ENCODE measurements around the gene ACER2. TPM values are rescaled to one million over a fixed set of nuclear protein-coding genes. Genes with fewer than 3 reads are reported as not detected.
A peak's percentile ranks its signal among the peaks of the same experiment; 100 is the strongest.

The ACER2 gene
- total RNA-seq, 2 donors from 2014 or later: 2.3 to 2.4 TPM

GRCh38 chr9:19442240-19442639, 33.4 kb downstream of the ACER2 start:
- H3K9me3 Mint-ChIP-seq: peaks cover 2% of the 10 kb centered on the region
- no peak for DNase-seq
- no peak overlapping the region for H3K27ac Mint-ChIP-seq
- Histone ChIP-seq H3K27ac (ENCODE audit: low read depth, low read length) (no peak overlapping the region), H3K36me3 (ENCODE audit: control insufficient read depth, insufficient read depth, low read length) (no peaks in the 10 kb centered on the region), H3K9ac (ENCODE audit: extremely low read depth, low read length, poor library complexity, severe bottlenecking) (no peak overlapping the region), H3K4me3 (ENCODE audit: low read length) (no peak overlapping the region), H3K9me3 (ENCODE audit: control insufficient read depth, low read length) (no peaks in the 10 kb centered on the region), H3K27me3 (ENCODE audit: control insufficient read depth, insufficient read depth, low read length, poor library complexity, severe bottlenecking) (no peaks in the 10 kb centered on the region), H3K4me1 (ENCODE audit: control insufficient read depth, insufficient read depth, low read length) (no peaks in the 10 kb centered on the region)
- peaks cover 2% of the 10 kb centered on the region for H3K36me3 Mint-ChIP-seq (ENCODE audit: low read depth)
- H3K4me1 Mint-ChIP-seq: peaks cover 28% of the 10 kb centered on the region
- no peak overlapping the region for H3K4me3 Mint-ChIP-seq
- WGBS, 2 experiments (ENCODE audit: insufficient coverage in 1 of 2, insufficient read length in 1 of 2): 94 to 100% methylated on average over 5 to 9 of the region's 9 CpGs
- no peak for TF ChIP-seq CTCF (conservative IDR thresholded peaks at IDR 0.05)
- no peaks in the 10 kb centered on the region for H3K27me3 Mint-ChIP-seq (ENCODE audit: insufficient read depth)

GRCh38 chr9:19445452-19445851, 36.6 kb downstream of the ACER2 start:
- H3K36me3 Mint-ChIP-seq (ENCODE audit: low read depth): peaks cover 2% of the 10 kb centered on the region
- H3K27ac Mint-ChIP-seq: peak overlapping the region; percentile 3

GRCh38 chr9:19446361-19446861, 37.6 kb downstream of the ACER2 start:
- no peak overlapping the region for H3K4me3 Mint-ChIP-seq
- Histone ChIP-seq H3K4me1 (ENCODE audit: control insufficient read depth, insufficient read depth, low read length) (no peaks in the 10 kb centered on the region), H3K27me3 (ENCODE audit: control insufficient read depth, insufficient read depth, low read length, poor library complexity, severe bottlenecking) (no peaks in the 10 kb centered on the region), H3K9me3 (ENCODE audit: control insufficient read depth, low read length) (no peaks in the 10 kb centered on the region), H3K4me3 (ENCODE audit: low read length) (no peak overlapping the region), H3K27ac (ENCODE audit: low read depth, low read length) (no peak overlapping the region), H3K36me3 (ENCODE audit: control insufficient read depth, insufficient read depth, low read length) (no peaks in the 10 kb centered on the region), H3K9ac (ENCODE audit: extremely low read depth, low read length, poor library complexity, severe bottlenecking) (no peak overlapping the region)
- DNase-seq: peak; percentile 61
- WGBS, 2 experiments (ENCODE audit: insufficient coverage in 1 of 2, insufficient read length in 1 of 2): 42 to 75% methylated on average over 4 to 7 of the region's 7 CpGs
- peaks cover 2% of the 10 kb centered on the region for H3K36me3 Mint-ChIP-seq (ENCODE audit: low read depth)
- peaks cover 28% of the 10 kb centered on the region for H3K4me1 Mint-ChIP-seq
- peak overlapping the region; percentile 68 for H3K27ac Mint-ChIP-seq
- peaks cover 2% of the 10 kb centered on the region for H3K9me3 Mint-ChIP-seq
- no peaks in the 10 kb centered on the region for H3K27me3 Mint-ChIP-seq (ENCODE audit: insufficient read depth)
- no peak for TF ChIP-seq CTCF (conservative IDR thresholded peaks at IDR 0.05)

More at GRCh38 chr9:19445452-19445851, 36.6 kb downstream of the ACER2 start:
- TF ChIP-seq CTCF (conservative IDR thresholded peaks at IDR 0.05): no peak
- no peaks in the 10 kb centered on the region for H3K36me3 ChIP-seq (ENCODE audit: control insufficient read depth, insufficient read depth, low read length)
- no peaks in the 10 kb centered on the region for H3K4me1 ChIP-seq (ENCODE audit: control insufficient read depth, insufficient read depth, low read length)
- H3K4me3 Mint-ChIP-seq: no peak overlapping the region
- H3K4me1 Mint-ChIP-seq: peaks cover 28% of the 10 kb centered on the region
- H3K9me3 Mint-ChIP-seq: peaks cover 2% of the 10 kb centered on the region
- 89 to 100% methylated on average over 1 to 2 of the region's 2 CpGs for WGBS, 2 experiments (ENCODE audit: insufficient coverage in 1 of 2, insufficient read length in 1 of 2)
- no peaks in the 10 kb centered on the region for H3K27me3 ChIP-seq (ENCODE audit: control insufficient read depth, insufficient read depth, low read length, poor library complexity, severe bottlenecking)
- H3K9ac ChIP-seq (ENCODE audit: extremely low read depth, low read length, poor library complexity, severe bottlenecking): no peak overlapping the region
- no peaks in the 10 kb centered on the region for H3K27me3 Mint-ChIP-seq (ENCODE audit: insufficient read depth)
- no peak overlapping the region for H3K4me3 ChIP-seq (ENCODE audit: low read length)
- no peak for DNase-seq
- H3K9me3 ChIP-seq (ENCODE audit: control insufficient read depth, low read length): no peaks in the 10 kb centered on the region
- H3K27ac ChIP-seq (ENCODE audit: low read depth, low read length): no peak overlapping the region
